Pulmonary artery endothelial cell (primary cell): ENCODE results near the gene TUSC7. TPM values are rescaled to one million over a fixed set of nuclear protein-coding genes. Genes with fewer than 3 reads are reported as not detected.

Source experiments
- DNase-seq: peaks from one replicate; pipeline ENCODE4 v3.0.0-alpha.2; 2011; ENCODE audit warnings: low read depth, low spot score
- total RNA-seq: library from RNA; depleted of rRNA; stranded (reverse); fragments of >200 nt; gene quantifications from 2 replicates; pipeline ENCODE4 v1.2.3, GENCODE V29; 2014

The TUSC7 gene
- not detected in 2 replicates for total RNA-seq

- DNase-seq = no peak
Observed at GRCh38 chr3:116709479-116709878, at the start of gene TUSC7. Gene TUSC7 (plus strand): TSS chr3:116709779.

GRCh38 chr3:116661196-116661595, 48.4 kb upstream of the TUSC7 start:
- DNase-seq = no peak

GRCh38 chr3:116663161-116664110, 46.1 kb upstream of the TUSC7 start:
- no peak for DNase-seq

GRCh38 chr3:116667324-116667723, 42.3 kb upstream of the TUSC7 start:
- DNase-seq = no peak

GRCh38 chr3:116667791-116668190, 41.8 kb upstream of the TUSC7 start:
- no peak for DNase-seq

- DNase-seq = no peak
Observed at GRCh38 chr3:116669576-116669975, 40.0 kb upstream of the TUSC7 start.

- DNase-seq = no peak
Observed at GRCh38 chr3:116671151-116671550, 38.4 kb upstream of the TUSC7 start.

- DNase-seq = no peak
Observed at GRCh38 chr3:116678853-116679252, 30.7 kb upstream of the TUSC7 start.

- DNase-seq = no peak
Observed at GRCh38 chr3:116691041-116691440, 18.5 kb upstream of the TUSC7 start.

GRCh38 chr3:116701070-116701469, 8.5 kb upstream of the TUSC7 start:
- DNase-seq = no peak

GRCh38 chr3:116702334-116702733, 7.2 kb upstream of the TUSC7 start:
- no peak for DNase-seq

- DNase-seq = no peak
Observed at GRCh38 chr3:116707531-116707930, 2.0 kb upstream of the TUSC7 start.

- DNase-seq = no peak
Observed at GRCh38 chr3:116716490-116716889, 6.9 kb downstream of the TUSC7 start.

GRCh38 chr3:116717566-116717965, 8.0 kb downstream of the TUSC7 start:
- no peak for DNase-seq

- DNase-seq = no peak
Observed at GRCh38 chr3:116728454-116728853, 18.9 kb downstream of the TUSC7 start.

GRCh38 chr3:116734243-116734642, 24.7 kb downstream of the TUSC7 start:
- DNase-seq = no peak

GRCh38 chr3:116739678-116740077, 30.1 kb downstream of the TUSC7 start:
- no peak for DNase-seq

- no peak for DNase-seq
Observed at GRCh38 chr3:116740293-116740692, 30.7 kb downstream of the TUSC7 start.

- DNase-seq = no peak
Observed at GRCh38 chr3:116741467-116741866, 31.9 kb downstream of the TUSC7 start.

- DNase-seq = no peak
Observed at GRCh38 chr3:116743062-116743461, 33.5 kb downstream of the TUSC7 start.

- no peak for DNase-seq
Observed at GRCh38 chr3:116749388-116749787, 39.8 kb downstream of the TUSC7 start.

GRCh38 chr3:116757315-116757714, 47.7 kb downstream of the TUSC7 start:
- no peak for DNase-seq

GRCh38 chr3:116759316-116759715, 49.7 kb downstream of the TUSC7 start:
- no peak for DNase-seq
